ENCODE measurements around the gene COL10A1.
"Not testable (repeated sequence)": the region's sequence is repeated elsewhere in the genome, so short reads cannot be mapped to it uniquely, and the experiment has no call there.

GRCh38 chr6:116096048-116096759 lies 29.7 kb downstream of the COL10A1 start:
- not testable (repeated sequence) for TF ChIP-seq POLR2A (IDR thresholded peaks at IDR 0.05)
- TF ChIP-seq, protein P1, sequence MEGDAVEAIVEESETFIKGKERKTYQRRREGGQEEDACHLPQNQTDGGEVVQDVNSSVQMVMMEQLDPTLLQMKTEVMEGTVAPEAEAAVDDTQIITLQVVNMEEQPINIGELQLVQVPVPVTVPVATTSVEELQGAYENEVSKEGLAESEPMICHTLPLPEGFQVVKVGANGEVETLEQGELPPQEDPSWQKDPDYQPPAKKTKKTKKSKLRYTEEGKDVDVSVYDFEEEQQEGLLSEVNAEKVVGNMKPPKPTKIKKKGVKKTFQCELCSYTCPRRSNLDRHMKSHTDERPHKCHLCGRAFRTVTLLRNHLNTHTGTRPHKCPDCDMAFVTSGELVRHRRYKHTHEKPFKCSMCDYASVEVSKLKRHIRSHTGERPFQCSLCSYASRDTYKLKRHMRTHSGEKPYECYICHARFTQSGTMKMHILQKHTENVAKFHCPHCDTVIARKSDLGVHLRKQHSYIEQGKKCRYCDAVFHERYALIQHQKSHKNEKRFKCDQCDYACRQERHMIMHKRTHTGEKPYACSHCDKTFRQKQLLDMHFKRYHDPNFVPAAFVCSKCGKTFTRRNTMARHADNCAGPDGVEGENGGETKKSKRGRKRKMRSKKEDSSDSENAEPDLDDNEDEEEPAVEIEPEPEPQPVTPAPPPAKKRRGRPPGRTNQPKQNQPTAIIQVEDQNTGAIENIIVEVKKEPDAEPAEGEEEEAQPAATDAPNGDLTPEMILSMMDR (IDR thresholded peaks at IDR 0.05): not testable (repeated sequence)

Measured in Peyer's patch (tissue), 4 donors.